IMR-90 (cell line): ENCODE data around the gene CACUL1. TPM values are rescaled to one million over a fixed set of nuclear protein-coding genes. Genes with fewer than 3 reads are reported as not detected.

ENCODE experiments used
- ATAC-seq: fragments of 200-7000 bp; cut with Tn5 transposase; 2 replicates; pipeline ENCODE4 v1.9.1; 2020; ENCODE audit warnings: low read depth, mild to moderate bottlenecking, moderate library complexity
- BruUV-seq: library from RNA; stranded (reverse); fragments of 400-500 nt; replicated peaks from 2 replicates; lab custom pipeline; 2021; lab: Mats Ljungman, UMichigan
- CTCF ChIA-PET: fragments of 300-600 bp; formaldehyde crosslinking; extraction: SDS; loops from one replicate; lab custom pipeline; 2021; ENCODE audit warnings: antibody characterized with exemption; lab: Yijun Ruan, JAX
- POLR2A ChIA-PET: fragments of 300-600 bp; sonication (Branson Sonifier 250); formaldehyde crosslinking; loops from one replicate; lab custom pipeline; 2022; ENCODE audit warnings: antibody characterized with exemption; ENCODE audit not compliant: unreplicated experiment; lab: Charles Lee
- DNase-seq: peaks from one replicate; pipeline ENCODE4 v3.0.0; 2013
- H2AFZ ChIP-seq: replicated peaks from 2 replicates; pipeline ENCODE3; 2013; ENCODE audit warnings: low read length, mild to moderate bottlenecking; ENCODE audit not compliant: poor library complexity
- H2AK5ac ChIP-seq: 2 replicates; pipeline ENCODE4 v1.6.1; 2013; ENCODE audit warnings: low read depth, low read length, inconsistent platforms
- H2AK9ac ChIP-seq: replicated peaks from 2 replicates; pipeline ENCODE3; 2013; ENCODE audit warnings: mild to moderate bottlenecking, low read depth, low read length, moderate library complexity; ENCODE audit not compliant: poor library complexity
- H2BK120ac ChIP-seq: 2 replicates; pipeline ENCODE4 v1.6.1; 2013; ENCODE audit warnings: low read depth, low read length, inconsistent platforms
- H2BK15ac ChIP-seq: 3 replicates; pipeline ENCODE4 v1.6.1; 2013; ENCODE audit warnings: low read depth, low read length, inconsistent platforms
- H2BK20ac ChIP-seq: 2 replicates; pipeline ENCODE4 v1.6.1; 2013; ENCODE audit warnings: low read depth, mild to moderate bottlenecking, inconsistent platforms, low read length, moderate library complexity
- H2BK5ac ChIP-seq: 2 replicates; pipeline ENCODE4 v1.6.1; 2013; ENCODE audit warnings: mild to moderate bottlenecking, low read depth, low read length, inconsistent platforms; ENCODE audit not compliant: poor library complexity, severe bottlenecking
- H3K14ac ChIP-seq: replicated peaks from 2 replicates; pipeline ENCODE4 v1.6.1; 2013; ENCODE audit warnings: low read depth, low read length, inconsistent platforms
- H3K18ac ChIP-seq: 2 replicates; pipeline ENCODE4 v1.6.1; 2013; ENCODE audit warnings: low read depth, low read length, control low read depth
- H3K23ac ChIP-seq: 2 replicates; pipeline ENCODE4 v1.6.1; 2013; ENCODE audit warnings: low read depth, low read length, inconsistent platforms
- H3K27ac ChIP-seq: 2 replicates; pipeline ENCODE4 v1.5.1; 2013; ENCODE audit warnings: mild to moderate bottlenecking, control low read depth, low read length; ENCODE audit not compliant: insufficient read depth
- H3K27me3 ChIP-seq: 2 replicates; pipeline ENCODE4 v1.6.1; 2013; ENCODE audit warnings: low read length; ENCODE audit not compliant: control insufficient read depth, insufficient read depth
- H3K36me3 ChIP-seq: 2 replicates; pipeline ENCODE4 v1.6.1; 2013; ENCODE audit warnings: low read length, mixed read lengths; ENCODE audit not compliant: control insufficient read depth, insufficient read depth
- H3K4ac ChIP-seq: 2 replicates; pipeline ENCODE4 v1.6.1; 2013; ENCODE audit warnings: low read depth, low read length, inconsistent platforms
- H3K4me1 ChIP-seq: 2 replicates; pipeline ENCODE4 v1.6.1; 2013; ENCODE audit warnings: low read length, mixed read lengths; ENCODE audit not compliant: control insufficient read depth, insufficient read depth
- H3K4me2 ChIP-seq: 2 replicates; pipeline ENCODE4 v1.6.1; 2013; ENCODE audit warnings: low read depth, mild to moderate bottlenecking, control low read depth, low read length, moderate library complexity
- H3K4me3 ChIP-seq: 2 replicates; pipeline ENCODE4 v1.5.1; 2013; ENCODE audit warnings: low read depth, mild to moderate bottlenecking, control low read depth, low read length, moderate library complexity; ENCODE audit not compliant: insufficient read depth
- H3K56ac ChIP-seq: 2 replicates; pipeline ENCODE4 v1.6.1; 2013; ENCODE audit warnings: low read length, inconsistent platforms; ENCODE audit not compliant: insufficient read depth; ENCODE audit errors: extremely low read depth
- H3K79me1 ChIP-seq, 2 experiments: 2 replicates each; pipeline ENCODE4 v1.6.1; 2013; ENCODE audit warnings: low read length in 2 of 2, inconsistent platforms in 1 of 2, low read depth in 1 of 2
- H3K9ac ChIP-seq: 2 replicates; pipeline ENCODE4 v1.6.1; 2013; ENCODE audit warnings: low read depth, low read length, control low read depth
- H3K9me1 ChIP-seq: 2 replicates; pipeline ENCODE4 v1.6.1; 2013; ENCODE audit warnings: low read length, inconsistent platforms; ENCODE audit not compliant: insufficient read depth
- H3K9me3 ChIP-seq: 2 replicates; pipeline ENCODE4 v1.6.1; 2013; ENCODE audit warnings: low read length; ENCODE audit not compliant: control insufficient read depth, insufficient read depth
- H4K20me1 ChIP-seq: 2 replicates; pipeline ENCODE4 v1.6.1; 2013; ENCODE audit warnings: low read length, inconsistent platforms; ENCODE audit not compliant: insufficient read depth
- H4K5ac ChIP-seq: 2 replicates; pipeline ENCODE4 v1.6.1; 2013; ENCODE audit warnings: mild to moderate bottlenecking, low read depth, low read length, control low read depth
- H4K8ac ChIP-seq, 2 experiments: 2 replicates each; pipeline ENCODE4 v1.6.1; 2013; ENCODE audit warnings: low read depth in 2 of 2, low read length in 2 of 2, control low read depth in 1 of 2, inconsistent platforms in 1 of 2
- H4K91ac ChIP-seq: 2 replicates; pipeline ENCODE4 v1.6.1; 2013; ENCODE audit warnings: low read depth, low read length, inconsistent platforms; ENCODE audit not compliant: insufficient read depth
- BHLHE40 ChIP-seq: fragments of 150-350 bp; IDR thresholded peaks from 2 replicates; pipeline ENCODE4 v1.6.1; 2016; ENCODE audit warnings: mild to moderate bottlenecking, low read depth, low read length
- ELK1 ChIP-seq: fragments of 150-350 bp; IDR thresholded peaks from 2 replicates; pipeline ENCODE4 v1.6.1; 2016; ENCODE audit warnings: low read depth, mild to moderate bottlenecking, low read length, moderate library complexity, borderline replicate concordance
- MAFK ChIP-seq: IDR thresholded peaks from 2 replicates; pipeline ENCODE4 v1.6.1; 2012; ENCODE audit warnings: low read depth, low read length, improper control_type of control experiment
- MXI1 ChIP-seq: IDR thresholded peaks from 2 replicates; pipeline ENCODE4 v1.6.1; 2012; ENCODE audit warnings: low read depth, mild to moderate bottlenecking, low read length, moderate library complexity, borderline replicate concordance
- NFE2L2 ChIP-seq: fragments of 150-350 bp; IDR thresholded peaks from 2 replicates; pipeline ENCODE4 v1.6.1; 2016; ENCODE audit warnings: low read depth, mild to moderate bottlenecking, low read length
- POLR2A ChIP-seq: IDR thresholded peaks from 2 replicates; pipeline ENCODE4 v1.6.1; 2012; ENCODE audit warnings: mild to moderate bottlenecking, low read depth, low read length
- RAD21 ChIP-seq: IDR thresholded peaks from 2 replicates; pipeline ENCODE4 v1.6.1; 2012; ENCODE audit warnings: low read length, improper control_type of control experiment
- RFX5 ChIP-seq: IDR thresholded peaks from 2 replicates; pipeline ENCODE4 v1.8.0; 2012; ENCODE audit warnings: low read depth, mild to moderate bottlenecking, low read length, moderate library complexity
- USF2 ChIP-seq: fragments of 150-350 bp; IDR thresholded peaks from 2 replicates; pipeline ENCODE4 v1.6.1; 2017; ENCODE audit warnings: mild to moderate bottlenecking, antibody characterized with exemption, low read length, low read depth
- WGBS, 2 experiments: methylation state at CpG; one replicate each; pipeline versions ENCODE4 v1.1.5 to v1.1.7; 2013; ENCODE audit warnings: missing lambda C conversion rate in 2 of 2; ENCODE audit not compliant: insufficient read length in 1 of 2; ENCODE audit errors: extremely low coverage in 2 of 2; 5-methylcytosine and 5-hydroxymethylcytosine counted together
- dilution Hi-C: fragments of 300-500 bp; cut with HindIII; formaldehyde crosslinking; loops from one replicate; pipeline ENCODE4 v1.14.3; 2018; ENCODE audit warnings: low sequenced_read_pairs; ENCODE audit not compliant: unreplicated experiment
- in situ Hi-C: fragments of 300-500 bp; cut with MboI; formaldehyde crosslinking; loops from 3 replicates; pipeline ENCODE4 v1.14.3; 2019; ENCODE audit warnings: low sequenced_read_pairs, inconsistent platforms, mixed read lengths
- intact Hi-C: fragments of 100-400 bp; cut with micrococcal nuclease; formaldehyde crosslinking; loops from 2 replicates; pipeline ENCODE4 v1.10.0; 2022
- polyA plus RNA-seq, 3 experiments: library from polyadenylated mRNA; depleted of rRNA; stranded (reverse); fragments of >200 nt; gene quantifications; 2 replicates each; pipeline ENCODE4 v1.2.3, GENCODE V29; 2012; ENCODE audit warnings: low replicate concordance in 1 of 3
- total RNA-seq: library from RNA; depleted of rRNA; stranded (reverse); fragments of >200 nt; gene quantifications from 2 replicates; pipeline ENCODE4 v1.2.3, GENCODE V29; 2012
- TF ChIP-seq, protein P1 (sequence below): conservative IDR thresholded peaks from 2 replicates; pipeline ENCODE4 v1.5.1; 2012; ENCODE audit warnings: mild to moderate bottlenecking, low read depth, low read length, improper control_type of control experiment

Gene CACUL1
- total and polyA plus RNA-seq, 2 of the 4 experiments (the other 2 are of a cell fraction), result 5.3 to 23.5 TPM

DNA sequence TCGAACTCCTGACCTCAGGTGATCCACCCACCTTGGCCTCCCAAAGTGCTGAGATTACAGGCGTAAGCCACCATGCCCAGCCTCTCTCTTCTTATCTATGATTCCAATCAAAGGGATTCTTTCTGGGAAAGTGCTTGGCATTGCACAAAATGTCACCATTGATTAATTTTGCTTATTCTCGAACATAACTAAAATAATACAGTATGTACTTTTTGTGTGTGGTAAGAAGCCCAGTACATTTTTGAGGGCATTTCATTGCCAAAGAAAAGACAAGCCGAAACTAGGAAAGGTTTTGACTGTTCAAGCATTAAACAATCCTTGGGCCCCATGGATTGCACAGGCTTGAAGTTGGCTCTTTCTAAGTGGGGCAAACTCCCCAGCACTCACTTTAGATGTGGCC is 18.3 kb upstream of the CACUL1 start:
- BruUV-seq, result no TSS peak
- H4K5ac ChIP-seq, result no peak overlapping the region
- no peaks in the 10 kb centered on the region for H3K36me3 ChIP-seq
- in situ Hi-C loops, result no loop called here
- intact Hi-C loops, result no loop called here
- no peaks in the 10 kb centered on the region for H3K4me1 ChIP-seq
- H3K27me3 ChIP-seq, result no peaks in the 10 kb centered on the region
- DNase-seq (no peak), ATAC-seq (no peak)
- no peaks in the 10 kb centered on the region for H3K9me1 ChIP-seq
- H3K14ac ChIP-seq, result no peak overlapping the region
- H3K4me2 ChIP-seq, result no peak overlapping the region
- H2AK9ac ChIP-seq, result no peak overlapping the region
- TF ChIP-seq ELK1, result no peak
- no peak for TF ChIP-seq USF2
- TF ChIP-seq MXI1, result no peak
- TF ChIP-seq POLR2A, result no peak
- no peak for TF ChIP-seq RFX5
- TF ChIP-seq RAD21, result no peak
- no peak for TF ChIP-seq MAFK
- TF ChIP-seq BHLHE40, result no peak
- TF ChIP-seq, protein P1, sequence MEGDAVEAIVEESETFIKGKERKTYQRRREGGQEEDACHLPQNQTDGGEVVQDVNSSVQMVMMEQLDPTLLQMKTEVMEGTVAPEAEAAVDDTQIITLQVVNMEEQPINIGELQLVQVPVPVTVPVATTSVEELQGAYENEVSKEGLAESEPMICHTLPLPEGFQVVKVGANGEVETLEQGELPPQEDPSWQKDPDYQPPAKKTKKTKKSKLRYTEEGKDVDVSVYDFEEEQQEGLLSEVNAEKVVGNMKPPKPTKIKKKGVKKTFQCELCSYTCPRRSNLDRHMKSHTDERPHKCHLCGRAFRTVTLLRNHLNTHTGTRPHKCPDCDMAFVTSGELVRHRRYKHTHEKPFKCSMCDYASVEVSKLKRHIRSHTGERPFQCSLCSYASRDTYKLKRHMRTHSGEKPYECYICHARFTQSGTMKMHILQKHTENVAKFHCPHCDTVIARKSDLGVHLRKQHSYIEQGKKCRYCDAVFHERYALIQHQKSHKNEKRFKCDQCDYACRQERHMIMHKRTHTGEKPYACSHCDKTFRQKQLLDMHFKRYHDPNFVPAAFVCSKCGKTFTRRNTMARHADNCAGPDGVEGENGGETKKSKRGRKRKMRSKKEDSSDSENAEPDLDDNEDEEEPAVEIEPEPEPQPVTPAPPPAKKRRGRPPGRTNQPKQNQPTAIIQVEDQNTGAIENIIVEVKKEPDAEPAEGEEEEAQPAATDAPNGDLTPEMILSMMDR, result no peak
- no peak for TF ChIP-seq NFE2L2
- no peak overlapping the region for H2BK5ac ChIP-seq
- POLR2A ChIA-PET, result no interaction called here
- dilution Hi-C loops, result no loop called here
- H3K9ac ChIP-seq, result no peak overlapping the region
- WGBS, 2 experiments, result no CpG with 5 or more reads among the region's 4 CpGs
- no peak overlapping the region for H3K56ac ChIP-seq
- H3K4me3 ChIP-seq, result no peak overlapping the region
- H2AK5ac ChIP-seq, result no peak overlapping the region
- no peak overlapping the region for H2BK20ac ChIP-seq
- H3K18ac ChIP-seq, result no peak overlapping the region
- no peaks in the 10 kb centered on the region for H3K79me1 ChIP-seq
- CTCF ChIA-PET, result interaction anchor here (0.6 kb wide), 1 partner anchor 18 kb away, joined by 4 read pairs; no protein-coding TSS in a partner anchor
- H3K9me3 ChIP-seq, result no peaks in the 10 kb centered on the region
- no peak overlapping the region for H3K27ac ChIP-seq
- no peak overlapping the region for H3K23ac ChIP-seq
- no peak overlapping the region for H2BK15ac ChIP-seq
- H2BK120ac ChIP-seq, result no peak overlapping the region
- no peak overlapping the region for H3K4ac ChIP-seq
- H4K8ac ChIP-seq, result no peak overlapping the region
- no peak overlapping the region for H4K91ac ChIP-seq
- H2AFZ ChIP-seq, result no peak overlapping the region
- no peaks in the 10 kb centered on the region for H4K20me1 ChIP-seq
